GM12872 (cell line): ENCODE results near the gene ZNF146.

ENCODE experiments used
- CTCF ChIP-seq: IDR thresholded peaks from 3 replicates; pipeline ENCODE4 v1.5.1; 2011; ENCODE audit warnings: low read depth, mild to moderate bottlenecking, low read length, moderate library complexity; ENCODE audit not compliant: insufficient read depth

ZNF146 gene

GRCh38 chr19:36201684-36202083 lies 13.2 kb upstream of the ZNF146 start:
- TF ChIP-seq CTCF, result no peak

- TF ChIP-seq CTCF, result no peak
Observed at GRCh38 chr19:36203293-36203692, 11.6 kb upstream of the ZNF146 start.

GRCh38 chr19:36207605-36208252 lies 7.2 kb upstream of the ZNF146 start:
- TF ChIP-seq CTCF, result no peak

- TF ChIP-seq CTCF, result no peak
Observed at GRCh38 chr19:36209372-36209771, 5.5 kb upstream of the ZNF146 start.

GRCh38 chr19:36210497-36210896 lies 4.4 kb upstream of the ZNF146 start:
- no peak for TF ChIP-seq CTCF

GRCh38 chr19:36212895-36213294 lies 2.0 kb upstream of the ZNF146 start:
- no peak for TF ChIP-seq CTCF

GRCh38 chr19:36215276-36216123 lies 594 bp downstream of the ZNF146 start:
- TF ChIP-seq CTCF, result no peak
